ENCODE results near the gene ILRUN. TPM values are rescaled to one million over a fixed set of nuclear protein-coding genes. Genes with fewer than 3 reads are reported as not detected.

The ILRUN gene
- total and polyA plus RNA-seq, 2 of the 8 experiments (the other 6 are each of a cell fraction or from before 2014, with no cell fraction given) = 39.2 to 81.2 TPM

- whole genome bisulfite sequencing, 2 experiments (ENCODE audit: extremely low coverage in 1 of 2, insufficient coverage in 1 of 2, insufficient read length in 1 of 2, insufficient replicate concordance in 2 of 2, low coverage in 1 of 2, low lambda C conversion rate in 2 of 2, missing lambda C conversion rate in 1 of 2) = 92% methylated on average over 10 of the region's 10 CpGs; no CpG with 5 or more reads in 1 of the 2 experiments
- H2BK15ac ChIP-seq (ENCODE audit: low read length) = no peak overlapping the region
- no peak overlapping the region for H3K56ac ChIP-seq (replicated peaks; ENCODE audit: insufficient read length, low read depth, low read length)
- H4K20me1 ChIP-seq (replicated peaks in 1 of 2; ENCODE audit: control insufficient read depth in 1 of 2, insufficient read depth in 2 of 2, low read length in 2 of 2) = no peaks in the 10 kb centered on the region
- no peaks in the 10 kb centered on the region for H3K4me1 ChIP-seq (replicated peaks in 1 of 4; ENCODE audit: control insufficient read depth in 3 of 4, insufficient read depth in 4 of 4, low read length in 3 of 4)
- no peak overlapping the region for H2BK120ac ChIP-seq (replicated peaks; ENCODE audit: low read depth, low read length)
- no peaks in the 10 kb centered on the region for H3K9me3 ChIP-seq (ENCODE audit: insufficient read depth in 2 of 2, low read depth in 1 of 2, low read length in 1 of 2)
- no peak overlapping the region for H2AFZ ChIP-seq (ENCODE audit: low read length)
- H3K27ac ChIP-seq (ENCODE audit: low read depth, low read length) = no peak overlapping the region
- no peaks in the 10 kb centered on the region for H3K36me3 ChIP-seq (ENCODE audit: control insufficient read depth in 2 of 4, insufficient read depth in 4 of 4, low read length in 3 of 4)
- FAIRE-seq (no peak), DNase-seq (ENCODE audit: low read depth in 1 of 2, low spot score in 2 of 2) (no peak)
- no peak overlapping the region for H4K8ac ChIP-seq (ENCODE audit: extremely low read depth, insufficient read depth, low read length)
- H3K79me1 ChIP-seq (ENCODE audit: low read depth, low read length) = no peaks in the 10 kb centered on the region
- H3K14ac ChIP-seq (ENCODE audit: insufficient read length) = no peak overlapping the region
- H4K5ac ChIP-seq (ENCODE audit: insufficient read length, low read depth, low read length) = no peak overlapping the region
- no peaks in the 10 kb centered on the region for H3K79me2 ChIP-seq (ENCODE audit: control insufficient read depth in 1 of 2, insufficient read depth in 2 of 2, low read length in 2 of 2)
- no peak overlapping the region for H3K9ac ChIP-seq (replicated peaks in 1 of 4; ENCODE audit: extremely low read depth in 1 of 4, low read depth in 3 of 4, low read length in 3 of 4)
- H3K4me3 ChIP-seq (ENCODE audit: extremely low read depth in 1 of 4, insufficient read depth in 2 of 4, low read depth in 3 of 4, low read length in 4 of 4) = no peak overlapping the region
- no peaks in the 10 kb centered on the region for H3K23me2 ChIP-seq (ENCODE audit: low read depth, low read length)
- no peak overlapping the region for H3K23ac ChIP-seq (ENCODE audit: insufficient read length)
- peaks cover 0 to 1% (median 0%) of the 10 kb centered on the region in 4 experiments; a peak in 1 of 7 replicates for H3K27me3 ChIP-seq (replicated peaks in 1 of 4; ENCODE audit: control insufficient read depth in 3 of 4, extremely low read depth in 1 of 4, insufficient read depth in 3 of 4, low read length in 3 of 4)
- no peak overlapping the region for H2AK5ac ChIP-seq (ENCODE audit: low read depth, low read length)
- no peak overlapping the region for H3K18ac ChIP-seq (ENCODE audit: extremely low read depth, low read length)
- ChIA-PET POLR2A (ENCODE audit: partially characterized antibody) (interaction anchor here (0.6 to 3.0 kb wide), 7 partner anchors 9 to 496 kb away, joined by 3 to 8 read pairs (median 3); partner anchors contain the start of gene SNRPC), CTCF (ENCODE audit: partially characterized antibody) (interaction anchor here (0.6 to 0.9 kb wide), 2 partner anchors 11 to 412 kb away, joined by 3 to 4 read pairs; no protein-coding TSS in a partner anchor)
- no peak overlapping the region for H3K4me2 ChIP-seq (ENCODE audit: insufficient read depth in 1 of 2, low read depth in 2 of 2, low read length in 2 of 2)
- no peak overlapping the region for H2BK12ac ChIP-seq (ENCODE audit: low read depth, low read length)
- no peak overlapping the region for H4K91ac ChIP-seq (replicated peaks; ENCODE audit: insufficient read length, low read length)
- no peak overlapping the region for H2BK20ac ChIP-seq (ENCODE audit: low read length)
- H3K4ac ChIP-seq (replicated peaks; ENCODE audit: insufficient read length, low read depth, low read length) = no peak overlapping the region
- H2BK5ac ChIP-seq (ENCODE audit: low read depth, low read length) = no peak overlapping the region
- TF ChIP-seq SRF (IDR thresholded peaks at IDR 0.05; ENCODE audit: low read depth, low read length) (no peak), TBP (IDR thresholded peaks at IDR 0.05; ENCODE audit: low read depth, low read length) (no peak), EGR1 (IDR thresholded peaks at IDR 0.05; ENCODE audit: borderline replicate concordance, low read depth, low read length) (no peak), SIN3A (conservative IDR thresholded peaks at IDR 0.05 in 1 of 2, IDR thresholded peaks at IDR 0.05 in 1 of 2; ENCODE audit: low read depth in 1 of 2, low read length in 2 of 2) (no peak)
Measured at GRCh38 chr6:34745277-34746103, 48.9 kb upstream of the ILRUN start.
